Measurements from ENCODE around the gene TRIM7. TPM values are rescaled to one million over a fixed set of nuclear protein-coding genes. Genes with fewer than 3 reads are reported as not detected.

Gene TRIM7
- 1 to 10 TPM; 1.1 to 3.0 TPM for total RNA-seq

DNA sequence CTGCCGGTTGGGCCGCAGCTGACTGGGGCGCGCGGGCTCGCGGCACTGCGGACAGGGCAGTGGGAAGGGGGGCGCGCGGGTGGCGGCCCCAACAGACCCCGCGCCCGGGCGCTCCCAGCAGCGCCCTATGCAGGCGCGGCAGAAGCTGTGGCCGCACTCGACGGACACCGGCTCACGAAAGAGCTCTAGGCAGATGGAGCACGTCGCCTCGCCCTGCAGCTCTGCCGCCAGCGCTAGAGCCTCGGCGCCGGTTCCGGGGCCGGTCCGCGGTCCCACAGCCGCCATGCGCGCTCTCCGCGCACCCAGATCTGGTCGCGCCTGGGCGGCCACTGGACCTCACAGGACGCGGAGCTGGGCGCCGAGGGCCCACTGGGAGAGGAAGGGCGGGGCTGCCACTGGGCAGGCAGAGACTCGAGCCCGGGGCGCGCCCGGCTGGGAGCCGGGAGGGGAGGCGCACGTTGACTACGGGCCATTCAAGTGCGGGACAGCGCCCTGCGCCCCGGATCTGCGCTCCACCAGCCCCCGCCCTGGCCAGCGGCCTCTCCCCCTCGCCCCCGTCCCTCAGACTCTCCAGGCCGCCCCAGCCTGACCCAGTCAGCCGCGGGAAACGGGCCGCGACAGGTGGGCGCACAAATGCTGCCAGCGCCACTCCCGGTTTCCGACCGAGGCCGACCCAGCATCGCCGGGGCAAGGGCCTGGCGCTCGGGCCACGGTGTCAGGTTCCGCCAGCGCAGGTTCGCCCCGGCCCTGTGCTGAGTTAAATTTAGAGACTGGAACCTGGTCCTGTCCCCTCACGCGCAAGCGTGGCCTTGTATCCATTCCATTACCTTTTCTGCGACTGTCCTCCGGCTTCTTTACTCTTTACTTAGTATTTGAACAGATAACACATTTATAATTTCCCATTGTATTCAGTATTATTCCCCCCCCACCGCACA lies at the start of gene TRIM7:
TRIM7 (minus strand) TSS at position 371 of the 935 bp plus-strand sequence; CDS start at position 285, 86 bp downstream.
- ChIA-PET CTCF (interaction anchor here (8.4 kb wide), 1 partner anchor 15 kb away, joined by 80 read pairs; no protein-coding TSS in a partner anchor), POLR2A (interaction anchor here (0.8 to 8.4 kb wide), 2 partner anchors 14 to 20 kb away, joined by 3 to 159 read pairs; no protein-coding TSS in a partner anchor)
- intact Hi-C loops (cut with micrococcal nuclease): no loop called here
- H3K9me3 Mint-ChIP-seq: no peaks in the 10 kb centered on the region
- peaks cover 28% of the 10 kb centered on the region for H3K27me3 Mint-ChIP-seq
- DNase-seq (no peak), ATAC-seq (no peak)
- H3K4me3 Mint-ChIP-seq: peak within 1 kb of the TSS; percentile 89
- TF ChIP-seq, protein P1, sequence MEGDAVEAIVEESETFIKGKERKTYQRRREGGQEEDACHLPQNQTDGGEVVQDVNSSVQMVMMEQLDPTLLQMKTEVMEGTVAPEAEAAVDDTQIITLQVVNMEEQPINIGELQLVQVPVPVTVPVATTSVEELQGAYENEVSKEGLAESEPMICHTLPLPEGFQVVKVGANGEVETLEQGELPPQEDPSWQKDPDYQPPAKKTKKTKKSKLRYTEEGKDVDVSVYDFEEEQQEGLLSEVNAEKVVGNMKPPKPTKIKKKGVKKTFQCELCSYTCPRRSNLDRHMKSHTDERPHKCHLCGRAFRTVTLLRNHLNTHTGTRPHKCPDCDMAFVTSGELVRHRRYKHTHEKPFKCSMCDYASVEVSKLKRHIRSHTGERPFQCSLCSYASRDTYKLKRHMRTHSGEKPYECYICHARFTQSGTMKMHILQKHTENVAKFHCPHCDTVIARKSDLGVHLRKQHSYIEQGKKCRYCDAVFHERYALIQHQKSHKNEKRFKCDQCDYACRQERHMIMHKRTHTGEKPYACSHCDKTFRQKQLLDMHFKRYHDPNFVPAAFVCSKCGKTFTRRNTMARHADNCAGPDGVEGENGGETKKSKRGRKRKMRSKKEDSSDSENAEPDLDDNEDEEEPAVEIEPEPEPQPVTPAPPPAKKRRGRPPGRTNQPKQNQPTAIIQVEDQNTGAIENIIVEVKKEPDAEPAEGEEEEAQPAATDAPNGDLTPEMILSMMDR (IDR thresholded peaks at IDR 0.05): no peak
- H3K36me3 Mint-ChIP-seq (ENCODE audit: low read depth): peaks cover 7% of the 10 kb centered on the region
- peaks cover 29% of the 10 kb centered on the region for H3K4me1 Mint-ChIP-seq (ENCODE audit: low read depth)
- H3K27ac Mint-ChIP-seq: peak within 1 kb of the TSS; percentile 15

DNA sequence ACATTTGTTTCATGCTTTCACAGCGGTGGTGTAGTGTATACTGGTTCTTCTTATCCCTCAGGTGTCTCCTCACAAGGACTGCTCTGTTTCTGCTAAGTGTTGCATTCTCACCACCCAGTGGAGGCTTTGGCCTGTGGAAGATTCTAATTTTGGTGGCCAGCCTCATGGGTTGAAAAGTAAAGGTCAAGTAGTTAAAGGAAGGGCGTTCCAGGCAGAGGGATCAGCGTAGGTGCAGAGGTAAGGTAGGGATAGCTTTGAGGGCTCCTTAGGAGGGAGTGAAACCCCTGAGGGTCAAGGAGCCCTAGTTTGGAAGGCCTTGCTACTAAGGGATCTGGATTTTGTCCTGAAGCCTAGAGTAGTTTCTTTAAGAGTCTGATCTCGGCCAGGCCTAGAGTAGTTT lies 43.3 kb upstream of the TRIM7 start:
- H3K4me1 Mint-ChIP-seq (ENCODE audit: low read depth): peaks cover 53% of the 10 kb centered on the region
- peak overlapping the region; percentile 99 for H3K27ac Mint-ChIP-seq

GRCh38 chr5:181246276-181247049 lies 41.5 kb upstream of the TRIM7 start:
- H3K9me3 Mint-ChIP-seq: no peaks in the 10 kb centered on the region
- ATAC-seq (peak; percentile 35), DNase-seq (peak; percentile 83)
- peaks cover 50% of the 10 kb centered on the region for H3K36me3 Mint-ChIP-seq (ENCODE audit: low read depth)
- H3K4me1 Mint-ChIP-seq (ENCODE audit: low read depth): peaks cover 52% of the 10 kb centered on the region
- intact Hi-C loops (cut with micrococcal nuclease): no loop called here
- peak overlapping the region; percentile 99 for H3K27ac Mint-ChIP-seq
- TF ChIP-seq, protein P1 (IDR thresholded peaks at IDR 0.05): no peak
- CTCF ChIA-PET: interaction anchor here (1.0 to 2.3 kb wide), 3 partner anchors 9 to 38 kb away, joined by 3 to 10 read pairs (median 6); partner anchors contain the start of gene TRIM52
- H3K4me3 Mint-ChIP-seq: peak overlapping the region; percentile 95
- H3K27me3 Mint-ChIP-seq: no peaks in the 10 kb centered on the region
- POLR2A ChIA-PET: interaction anchor here (1.1 to 35.9 kb wide), 7 partner anchors 9 to 48 kb away, joined by 3 to 746 read pairs (median 11); partner anchors contain the start of genes RACK1, TRIM41 and TRIM52

More for the DNA sequence above, 43.3 kb upstream of the TRIM7 start:
- intact Hi-C loops (cut with micrococcal nuclease): no loop called here
- DNase-seq (no peak), ATAC-seq (no peak)
- Mint-ChIP-seq H3K9me3 (no peaks in the 10 kb centered on the region), H3K27me3 (no peaks in the 10 kb centered on the region), H3K36me3 (ENCODE audit: low read depth) (peaks cover 36% of the 10 kb centered on the region), H3K4me3 (peak overlapping the region; percentile 95)
- POLR2A ChIA-PET: interaction anchor here (7.0 to 35.9 kb wide), 2 partner anchors 12 to 15 kb away, joined by 89 to 746 read pairs; partner anchors contain the start of genes RACK1, TRIM41 and TRIM52
- TF ChIP-seq, protein P1 (IDR thresholded peaks at IDR 0.05): no peak
- CTCF ChIA-PET: interaction anchor here (0.7 to 1.3 kb wide), 2 partner anchors 11 to 14 kb away, joined by 3 to 6 read pairs; no protein-coding TSS in a partner anchor

DNA sequence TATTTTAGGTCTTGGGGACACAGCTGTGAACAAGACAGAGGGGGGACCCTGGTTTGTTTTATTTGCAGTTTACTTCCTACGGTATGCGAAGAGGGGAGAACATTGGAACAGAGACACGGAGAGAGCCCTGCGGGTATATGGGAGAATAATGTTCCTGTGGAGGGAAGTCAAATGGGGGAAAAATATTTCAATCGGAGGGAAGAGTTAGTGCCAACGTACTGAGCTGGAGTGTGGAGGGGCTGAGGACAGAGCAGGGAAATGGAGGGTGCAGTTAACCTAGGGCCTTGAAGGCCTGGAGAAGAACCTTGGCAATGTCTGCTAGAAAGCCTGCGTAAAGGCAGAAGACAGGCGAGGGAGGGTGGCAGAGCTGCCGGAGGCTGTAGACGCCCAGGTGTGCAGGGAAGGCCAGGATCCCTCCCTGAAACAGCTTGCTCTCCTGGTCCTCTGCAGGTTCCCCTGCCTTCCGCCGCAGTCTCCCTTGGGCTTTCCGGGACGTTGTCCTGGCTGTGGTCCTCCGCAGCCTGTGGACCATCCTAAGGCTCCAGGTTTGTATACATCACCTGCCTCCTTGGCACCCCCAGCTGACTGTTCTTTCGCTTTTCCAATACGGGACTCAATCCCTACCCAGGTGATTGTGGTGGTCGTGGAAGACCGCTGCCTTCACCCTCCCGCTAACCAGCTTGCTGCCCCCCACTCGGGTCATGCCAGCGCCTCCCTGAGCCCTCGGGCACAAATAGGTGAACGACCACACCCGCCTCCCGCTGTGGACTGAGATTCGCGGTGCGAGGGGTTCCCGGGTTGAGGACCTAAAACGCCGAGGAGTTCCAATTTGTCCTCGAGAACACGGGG lies 40.7 kb upstream of the TRIM7 start:
- Mint-ChIP-seq H3K27me3 (no peaks in the 10 kb centered on the region), H3K27ac (peak overlapping the region; percentile 99), H3K4me3 (peak overlapping the region; percentile 95), H3K36me3 (ENCODE audit: low read depth) (peaks cover 54% of the 10 kb centered on the region), H3K9me3 (no peaks in the 10 kb centered on the region), H3K4me1 (ENCODE audit: low read depth) (peaks cover 48% of the 10 kb centered on the region)
- ATAC-seq (peak; percentile 2), DNase-seq (no peak)
- ChIA-PET POLR2A (interaction anchor here (1.0 to 35.9 kb wide), 10 partner anchors 9 to 57 kb away, joined by 3 to 746 read pairs (median 6); partner anchors contain the start of genes RACK1, TRIM41 and TRIM52), CTCF (interaction anchor here (1.0 to 2.3 kb wide), 3 partner anchors 10 to 38 kb away, joined by 3 to 10 read pairs (median 6); partner anchors contain the start of gene TRIM52)
- TF ChIP-seq, protein P1 (IDR thresholded peaks at IDR 0.05): no peak
- intact Hi-C loops (cut with micrococcal nuclease): no loop called here

All from activated CD8-positive, alpha-beta T cell treated with anti-CD3 and anti-CD28 coated beads for 36 hours (primary cell).